Measurements from ENCODE around the gene OVOL2.

- TF ChIP-seq, protein P1, sequence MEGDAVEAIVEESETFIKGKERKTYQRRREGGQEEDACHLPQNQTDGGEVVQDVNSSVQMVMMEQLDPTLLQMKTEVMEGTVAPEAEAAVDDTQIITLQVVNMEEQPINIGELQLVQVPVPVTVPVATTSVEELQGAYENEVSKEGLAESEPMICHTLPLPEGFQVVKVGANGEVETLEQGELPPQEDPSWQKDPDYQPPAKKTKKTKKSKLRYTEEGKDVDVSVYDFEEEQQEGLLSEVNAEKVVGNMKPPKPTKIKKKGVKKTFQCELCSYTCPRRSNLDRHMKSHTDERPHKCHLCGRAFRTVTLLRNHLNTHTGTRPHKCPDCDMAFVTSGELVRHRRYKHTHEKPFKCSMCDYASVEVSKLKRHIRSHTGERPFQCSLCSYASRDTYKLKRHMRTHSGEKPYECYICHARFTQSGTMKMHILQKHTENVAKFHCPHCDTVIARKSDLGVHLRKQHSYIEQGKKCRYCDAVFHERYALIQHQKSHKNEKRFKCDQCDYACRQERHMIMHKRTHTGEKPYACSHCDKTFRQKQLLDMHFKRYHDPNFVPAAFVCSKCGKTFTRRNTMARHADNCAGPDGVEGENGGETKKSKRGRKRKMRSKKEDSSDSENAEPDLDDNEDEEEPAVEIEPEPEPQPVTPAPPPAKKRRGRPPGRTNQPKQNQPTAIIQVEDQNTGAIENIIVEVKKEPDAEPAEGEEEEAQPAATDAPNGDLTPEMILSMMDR (IDR thresholded peaks at IDR 0.05; ENCODE audit: insufficient read depth, low read length, poor library complexity, severe bottlenecking), result no peak
- no peak for TF ChIP-seq EZH2phosphoT487 (conservative IDR thresholded peaks at IDR 0.05; ENCODE audit: low read length)
These were observed 33.9 kb upstream of the OVOL2 start for GRCh38 chr20:18091623-18092022.

Measured in SU-DHL-6 (cell line).